PC-9 (cell line): ENCODE data around the gene GSDME.

ENCODE experiments used
- EZH2 ChIP-seq: fragments of 200-600 bp; sonication (generic); IDR thresholded peaks from 2 replicates; pipeline ENCODE4 v1.8.0; 2017; ENCODE audit warnings: antibody characterized with exemption, low read depth
- TF ChIP-seq, protein P1 (sequence below): fragments of 200-600 bp; sonication (generic); conservative IDR thresholded peaks from 2 replicates; pipeline ENCODE4 v1.6.1; 2017; ENCODE audit warnings: mixed run types, antibody characterized with exemption, mild to moderate bottlenecking, moderate library complexity

DNA sequence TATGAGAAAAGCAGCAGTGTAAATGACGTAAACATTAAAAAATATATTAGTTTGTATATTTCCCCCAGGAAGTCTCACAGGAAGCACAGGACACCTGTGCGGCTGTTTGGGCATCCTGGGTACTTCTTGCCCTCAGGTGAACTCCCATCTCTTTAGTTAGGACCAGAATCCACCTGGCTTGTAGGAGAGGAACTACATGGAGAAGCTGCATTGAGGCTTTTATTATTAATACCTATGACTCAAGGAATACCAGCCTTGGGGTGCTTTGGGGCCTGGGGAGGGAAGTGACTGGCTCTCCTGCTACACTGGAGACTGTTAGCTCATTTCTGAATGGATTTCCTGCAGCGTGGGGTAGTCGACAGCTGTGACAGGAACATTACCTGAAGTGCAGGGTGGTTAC is 40.0 kb upstream of the GSDME start:
- TF ChIP-seq, protein P1, sequence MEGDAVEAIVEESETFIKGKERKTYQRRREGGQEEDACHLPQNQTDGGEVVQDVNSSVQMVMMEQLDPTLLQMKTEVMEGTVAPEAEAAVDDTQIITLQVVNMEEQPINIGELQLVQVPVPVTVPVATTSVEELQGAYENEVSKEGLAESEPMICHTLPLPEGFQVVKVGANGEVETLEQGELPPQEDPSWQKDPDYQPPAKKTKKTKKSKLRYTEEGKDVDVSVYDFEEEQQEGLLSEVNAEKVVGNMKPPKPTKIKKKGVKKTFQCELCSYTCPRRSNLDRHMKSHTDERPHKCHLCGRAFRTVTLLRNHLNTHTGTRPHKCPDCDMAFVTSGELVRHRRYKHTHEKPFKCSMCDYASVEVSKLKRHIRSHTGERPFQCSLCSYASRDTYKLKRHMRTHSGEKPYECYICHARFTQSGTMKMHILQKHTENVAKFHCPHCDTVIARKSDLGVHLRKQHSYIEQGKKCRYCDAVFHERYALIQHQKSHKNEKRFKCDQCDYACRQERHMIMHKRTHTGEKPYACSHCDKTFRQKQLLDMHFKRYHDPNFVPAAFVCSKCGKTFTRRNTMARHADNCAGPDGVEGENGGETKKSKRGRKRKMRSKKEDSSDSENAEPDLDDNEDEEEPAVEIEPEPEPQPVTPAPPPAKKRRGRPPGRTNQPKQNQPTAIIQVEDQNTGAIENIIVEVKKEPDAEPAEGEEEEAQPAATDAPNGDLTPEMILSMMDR: no peak
- no peak for TF ChIP-seq EZH2
